ENCODE data around the gene SLC6A17. TPM values are rescaled to one million over a fixed set of nuclear protein-coding genes. Genes with fewer than 3 reads are reported as not detected.

SLC6A17 gene
- total RNA-seq, 1 donor from 2014 or later, result not detected

DNA sequence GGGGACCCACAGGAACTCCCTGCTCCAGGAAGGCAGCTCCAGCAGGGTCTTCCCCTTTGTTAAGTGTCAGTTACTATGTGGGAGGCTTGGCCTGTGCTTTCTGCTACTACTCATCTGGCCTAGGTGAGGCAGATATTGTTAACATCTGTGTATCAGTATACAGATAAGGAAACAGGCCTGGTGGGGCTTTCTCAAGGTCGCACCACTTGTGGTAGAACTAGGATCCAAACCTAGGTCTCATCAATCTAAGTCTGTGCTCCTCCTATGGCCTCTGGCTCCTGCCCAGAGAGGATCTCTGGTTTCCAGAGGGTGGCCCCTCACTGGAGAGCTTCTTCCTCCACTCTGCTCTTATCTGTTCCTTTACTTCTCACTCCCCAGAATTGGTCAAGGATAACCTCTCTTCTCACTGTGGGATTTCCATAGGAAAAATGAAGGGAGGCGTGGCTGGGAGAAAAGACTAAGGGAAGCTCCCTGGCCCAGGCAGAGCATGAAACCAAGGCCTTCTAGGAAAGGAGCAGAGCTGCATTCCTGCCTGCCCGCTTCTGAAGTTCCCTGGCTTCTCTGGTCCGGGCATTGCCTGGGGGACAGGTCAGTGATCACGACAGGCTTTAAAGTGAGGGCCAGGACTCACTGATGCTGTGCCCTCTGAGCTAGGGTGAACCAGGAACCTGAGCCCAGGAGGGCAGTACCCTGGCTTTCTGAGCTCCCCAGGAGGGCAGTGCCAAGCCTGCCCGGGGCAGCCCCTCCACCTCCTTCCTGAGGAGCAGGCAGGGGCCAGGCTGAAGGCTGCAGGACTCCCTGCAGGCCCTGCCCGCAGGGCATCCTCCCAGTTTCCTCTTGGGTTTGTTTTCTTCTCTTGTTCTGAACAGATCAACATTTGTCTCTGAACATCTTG lies 65.6 kb downstream of the SLC6A17 start:
- DNase-seq (ENCODE audit: low spot score, unreplicated experiment), result no peak
- Mint-ChIP-seq H3K36me3 (ENCODE audit: insufficient read depth) (no peaks in the 10 kb centered on the region), H3K4me1 (ENCODE audit: low read depth) (peaks cover 1% of the 10 kb centered on the region), H3K9me3 (ENCODE audit: low read depth) (no peaks in the 10 kb centered on the region), H3K27ac (no peak overlapping the region), H3K27me3 (peaks cover 67% of the 10 kb centered on the region), H3K4me3 (ENCODE audit: low read depth) (no peak overlapping the region)
- TF ChIP-seq, protein P1, sequence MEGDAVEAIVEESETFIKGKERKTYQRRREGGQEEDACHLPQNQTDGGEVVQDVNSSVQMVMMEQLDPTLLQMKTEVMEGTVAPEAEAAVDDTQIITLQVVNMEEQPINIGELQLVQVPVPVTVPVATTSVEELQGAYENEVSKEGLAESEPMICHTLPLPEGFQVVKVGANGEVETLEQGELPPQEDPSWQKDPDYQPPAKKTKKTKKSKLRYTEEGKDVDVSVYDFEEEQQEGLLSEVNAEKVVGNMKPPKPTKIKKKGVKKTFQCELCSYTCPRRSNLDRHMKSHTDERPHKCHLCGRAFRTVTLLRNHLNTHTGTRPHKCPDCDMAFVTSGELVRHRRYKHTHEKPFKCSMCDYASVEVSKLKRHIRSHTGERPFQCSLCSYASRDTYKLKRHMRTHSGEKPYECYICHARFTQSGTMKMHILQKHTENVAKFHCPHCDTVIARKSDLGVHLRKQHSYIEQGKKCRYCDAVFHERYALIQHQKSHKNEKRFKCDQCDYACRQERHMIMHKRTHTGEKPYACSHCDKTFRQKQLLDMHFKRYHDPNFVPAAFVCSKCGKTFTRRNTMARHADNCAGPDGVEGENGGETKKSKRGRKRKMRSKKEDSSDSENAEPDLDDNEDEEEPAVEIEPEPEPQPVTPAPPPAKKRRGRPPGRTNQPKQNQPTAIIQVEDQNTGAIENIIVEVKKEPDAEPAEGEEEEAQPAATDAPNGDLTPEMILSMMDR (IDR thresholded peaks at IDR 0.05; ENCODE audit: unreplicated experiment), result no peak

DNA sequence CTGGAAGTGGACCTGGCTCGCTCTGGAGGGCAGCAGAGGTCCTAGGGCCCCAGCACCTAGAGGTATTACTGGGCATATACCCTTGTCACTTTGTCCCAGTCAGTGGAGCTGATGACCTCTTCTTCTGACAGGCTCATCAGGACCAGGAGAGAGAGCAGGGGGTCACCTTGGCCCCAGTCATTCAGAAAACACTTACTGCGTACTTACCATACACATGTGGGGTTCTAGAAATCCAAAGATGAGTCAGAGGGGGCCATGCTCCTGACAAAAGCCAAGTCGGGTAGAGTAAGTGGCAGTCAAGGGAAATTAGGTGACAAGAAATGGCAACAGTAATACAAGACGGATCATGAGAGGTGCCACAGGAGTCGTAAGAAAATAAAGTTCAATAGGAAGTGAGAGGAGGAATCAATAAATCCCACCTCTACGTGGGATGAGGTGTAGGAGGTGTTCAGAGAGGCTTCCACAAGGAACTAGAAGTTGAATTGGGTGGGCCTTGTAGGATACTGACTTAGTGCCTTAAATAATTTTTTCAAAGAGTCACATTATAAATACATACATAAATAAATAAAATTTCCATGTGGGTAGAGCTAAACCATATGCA lies 66.7 kb downstream of the SLC6A17 start:
- Mint-ChIP-seq H3K4me1 (ENCODE audit: low read depth) (peaks cover 1% of the 10 kb centered on the region), H3K36me3 (ENCODE audit: insufficient read depth) (no peaks in the 10 kb centered on the region), H3K9me3 (ENCODE audit: low read depth) (no peaks in the 10 kb centered on the region), H3K27ac (no peak overlapping the region), H3K27me3 (peaks cover 61% of the 10 kb centered on the region), H3K4me3 (ENCODE audit: low read depth) (no peak overlapping the region)
- TF ChIP-seq, protein P1 (IDR thresholded peaks at IDR 0.05; ENCODE audit: unreplicated experiment), result no peak
- DNase-seq (ENCODE audit: low spot score, unreplicated experiment), result no peak

DNA sequence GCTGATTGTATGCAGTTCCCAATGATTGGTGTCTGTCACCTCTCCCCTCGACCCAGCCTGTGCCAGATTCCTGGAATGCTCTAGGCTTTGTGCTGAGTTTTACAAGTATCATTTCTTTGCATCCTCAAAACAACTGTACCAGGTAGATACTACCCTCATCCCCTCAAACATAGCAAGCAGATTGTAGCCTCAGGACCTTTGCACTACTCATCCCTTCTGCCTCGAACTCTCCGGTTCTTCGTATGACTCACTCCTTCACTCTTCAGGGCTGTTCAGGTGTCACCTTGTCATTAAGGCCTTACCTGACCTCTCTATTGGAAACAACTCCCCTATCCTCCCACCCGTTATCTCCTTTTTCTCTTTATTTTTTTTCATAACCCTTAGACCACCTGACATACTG lies 67.8 kb downstream of the SLC6A17 start:
- Mint-ChIP-seq H3K4me1 (ENCODE audit: low read depth) (peaks cover 1% of the 10 kb centered on the region), H3K4me3 (ENCODE audit: low read depth) (no peak overlapping the region), H3K36me3 (ENCODE audit: insufficient read depth) (no peaks in the 10 kb centered on the region), H3K27me3 (peaks cover 52% of the 10 kb centered on the region), H3K9me3 (ENCODE audit: low read depth) (no peaks in the 10 kb centered on the region), H3K27ac (no peak overlapping the region)
- no peak for DNase-seq (ENCODE audit: low spot score, unreplicated experiment)
- TF ChIP-seq, protein P1 (IDR thresholded peaks at IDR 0.05; ENCODE audit: unreplicated experiment), result no peak

DNA sequence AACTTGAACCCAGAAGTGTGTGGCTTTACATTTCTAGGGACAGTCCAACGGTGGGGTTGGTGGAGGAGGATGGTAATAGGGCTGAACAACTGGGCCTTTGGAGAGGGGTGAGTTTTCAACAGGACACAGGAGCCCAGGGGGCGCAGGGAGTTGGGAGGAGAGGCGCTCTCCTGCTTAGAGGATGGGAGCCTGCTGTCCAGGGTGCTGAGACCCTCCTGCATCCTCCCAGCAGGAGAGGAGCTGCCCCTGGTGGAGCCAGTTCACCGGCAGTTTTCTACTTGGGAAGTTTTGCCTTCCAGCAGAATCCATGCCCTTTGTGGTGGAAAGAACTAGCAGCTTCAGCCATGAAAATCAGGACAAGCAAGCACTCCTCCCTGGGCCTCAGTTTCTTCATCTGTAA lies 68.4 kb downstream of the SLC6A17 start:
- Mint-ChIP-seq H3K27ac (no peak overlapping the region), H3K4me1 (ENCODE audit: low read depth) (peaks cover 1% of the 10 kb centered on the region), H3K4me3 (ENCODE audit: low read depth) (no peak overlapping the region), H3K27me3 (peaks cover 46% of the 10 kb centered on the region), H3K9me3 (ENCODE audit: low read depth) (no peaks in the 10 kb centered on the region), H3K36me3 (ENCODE audit: insufficient read depth) (no peaks in the 10 kb centered on the region)
- DNase-seq (ENCODE audit: low spot score, unreplicated experiment), result peak; percentile 42
- TF ChIP-seq, protein P1 (IDR thresholded peaks at IDR 0.05; ENCODE audit: unreplicated experiment), result peak; percentile 23

DNA sequence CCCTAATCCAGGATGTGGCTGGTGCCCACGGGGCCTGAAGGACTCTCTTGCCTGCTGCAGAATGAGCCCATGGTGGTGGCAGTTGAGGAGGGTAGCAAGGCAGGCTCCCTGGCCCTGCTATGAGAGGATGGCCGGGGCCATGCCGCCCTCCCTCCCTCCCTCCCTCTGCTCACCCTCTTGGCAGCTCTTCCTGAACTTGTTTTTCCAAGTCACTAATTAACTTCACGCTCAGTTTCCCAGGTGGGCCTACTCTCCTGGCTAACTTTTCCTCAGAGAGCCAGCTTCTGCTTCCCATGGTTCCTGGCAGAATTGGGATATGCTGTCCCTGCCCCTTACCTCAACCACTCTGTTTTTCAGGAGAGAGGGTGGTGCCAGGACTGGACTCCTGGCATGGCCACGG lies 70.0 kb downstream of the SLC6A17 start:
- no peaks in the 10 kb centered on the region for H3K4me1 Mint-ChIP-seq (ENCODE audit: low read depth)
- no peak for DNase-seq (ENCODE audit: low spot score, unreplicated experiment)
- peaks cover 32% of the 10 kb centered on the region for H3K27me3 Mint-ChIP-seq
- no peak overlapping the region for H3K4me3 Mint-ChIP-seq (ENCODE audit: low read depth)
- no peaks in the 10 kb centered on the region for H3K36me3 Mint-ChIP-seq (ENCODE audit: insufficient read depth)
- TF ChIP-seq, protein P1 (IDR thresholded peaks at IDR 0.05; ENCODE audit: unreplicated experiment), result no peak
- H3K9me3 Mint-ChIP-seq (ENCODE audit: low read depth), result no peaks in the 10 kb centered on the region
- H3K27ac Mint-ChIP-seq, result no peak overlapping the region

All from progenitor cell of endocrine pancreas (in vitro differentiated cells).